Liver (tissue), 9 donors: ENCODE data around the gene SECISBP2L. TPM values are rescaled to one million over a fixed set of nuclear protein-coding genes. Genes with fewer than 3 reads are reported as not detected.

Experiments
- DNase-seq: peaks from one replicate; pipeline ENCODE4 v3.0.0-alpha.2; 2017; ENCODE audit warnings: low spot score
- H3K27ac ChIP-seq, 2 donors: one replicate each; pipeline ENCODE4 v1.7.0; 2013; ENCODE audit warnings: inconsistent platforms in 2 of 2, low read length in 2 of 2, control low read depth in 1 of 2, low read depth in 1 of 2, mild to moderate bottlenecking in 1 of 2
- H3K27me3 ChIP-seq, 4 donors: one replicate each; pipeline versions ENCODE4 v1.6.1 to v1.7.0; 2013; ENCODE audit warnings: low read length in 3 of 4, inconsistent platforms in 1 of 4, mild to moderate bottlenecking in 1 of 4, moderate library complexity in 1 of 4; ENCODE audit not compliant: control insufficient read depth in 4 of 4, insufficient read depth in 4 of 4
- H3K36me3 ChIP-seq, 4 donors: one replicate each; pipeline versions ENCODE4 v1.6.1 to v1.7.0; 2013; ENCODE audit warnings: low read length in 3 of 4, mild to moderate bottlenecking in 3 of 4, low read depth in 1 of 4, moderate library complexity in 1 of 4; ENCODE audit not compliant: control insufficient read depth in 4 of 4, insufficient read depth in 3 of 4
- H3K4me1 ChIP-seq, 4 donors: one replicate each; pipeline versions ENCODE4 v1.6.1 to v1.7.0; 2013; ENCODE audit warnings: low read length in 3 of 4, mild to moderate bottlenecking in 3 of 4, moderate library complexity in 1 of 4; ENCODE audit not compliant: control insufficient read depth in 4 of 4, insufficient read depth in 4 of 4
- H3K4me3 ChIP-seq, 3 donors: one replicate each; pipeline versions ENCODE4 v1.6.1 to v1.7.0; 2013; ENCODE audit warnings: low read length in 3 of 3, control low read depth in 1 of 3, low read depth in 1 of 3, mild to moderate bottlenecking in 1 of 3
- H3K9ac ChIP-seq, 2 donors: one replicate each; pipeline ENCODE4 v1.7.0; 2013; ENCODE audit warnings: low read length in 2 of 2, mild to moderate bottlenecking in 2 of 2, moderate library complexity in 2 of 2, control low read depth in 1 of 2, low read depth in 1 of 2
- H3K9me3 ChIP-seq, 4 donors: one replicate each; pipeline versions ENCODE4 v1.6.1 to v1.7.0; 2013; ENCODE audit warnings: low read length in 3 of 4; ENCODE audit not compliant: control insufficient read depth in 4 of 4
- CTCF ChIP-seq: fragments of 150-350 bp; IDR thresholded peaks from 2 replicates; pipeline ENCODE4 v1.5.1; 2017; ENCODE audit warnings: improper control_type of control experiment, low read depth, low read length; ENCODE audit not compliant: missing input control
- FOXA1 ChIP-seq: IDR thresholded peaks from 2 replicates; pipeline ENCODE4 v1.6.1; 2016; ENCODE audit warnings: antibody characterized with exemption
- HNF4A ChIP-seq, 2 donors: conservative IDR thresholded peaks; 2 replicates each; pipeline ENCODE4 v1.6.1; 2016; ENCODE audit warnings: antibody characterized with exemption in 2 of 2, mild to moderate bottlenecking in 2 of 2
- HNF4G ChIP-seq: IDR thresholded peaks from 2 replicates; pipeline ENCODE4 v1.6.1; 2016; ENCODE audit warnings: antibody characterized with exemption
- NR2F2 ChIP-seq: IDR thresholded peaks from 2 replicates; pipeline ENCODE4 v1.6.1; 2016; ENCODE audit warnings: antibody characterized with exemption
- RAD21 ChIP-seq, 2 donors: IDR thresholded peaks; 2 replicates each; pipeline ENCODE4 v1.6.1; 2016; ENCODE audit warnings: antibody characterized with exemption in 2 of 2, mild to moderate bottlenecking in 2 of 2
- REST ChIP-seq: IDR thresholded peaks from 2 replicates; pipeline ENCODE4 v1.6.1; 2016; ENCODE audit warnings: antibody characterized with exemption, mild to moderate bottlenecking
- RXRA ChIP-seq, 2 donors: IDR thresholded peaks; 2 replicates each; pipeline ENCODE4 v1.6.1; 2017 to 2018; ENCODE audit warnings: antibody characterized with exemption in 2 of 2, mild to moderate bottlenecking in 1 of 2
- SP1 ChIP-seq: IDR thresholded peaks from 2 replicates; pipeline ENCODE4 v1.6.1; 2018; ENCODE audit warnings: antibody characterized with exemption, mild to moderate bottlenecking
- TAF1 ChIP-seq: conservative IDR thresholded peaks from 2 replicates; pipeline ENCODE4 v1.6.1; 2016; ENCODE audit warnings: antibody characterized with exemption, mild to moderate bottlenecking
- YY1 ChIP-seq: IDR thresholded peaks from 2 replicates; pipeline ENCODE4 v1.6.1; 2016; ENCODE audit warnings: antibody characterized with exemption, mild to moderate bottlenecking
- ZBTB33 ChIP-seq: IDR thresholded peaks from 2 replicates; pipeline ENCODE4 v1.6.1; 2016; ENCODE audit warnings: antibody characterized with exemption
- WGBS: extraction: QIAGEN DNeasy Blood & Tissue Kit; methylation state at CpG from one replicate; pipeline ENCODE4 v1.1.7; 2013; 5-methylcytosine and 5-hydroxymethylcytosine counted together
- polyA plus RNA-seq, 2 donors: library from polyadenylated mRNA; stranded (reverse) in 1 of 2; unstranded in 1 of 2; fragments of 200-250 nt in 1 of 2; fragments of >200 nt in 1 of 2; fragmentation: Nextera tagmentation in 1 of 2; extraction: Ambion mirVana in 1 of 2; gene quantifications; one replicate each; pipeline versions ENCODE4 v1.2.1 to v1.2.3, GENCODE V29; 2013 to 2015
- total RNA-seq, 2 donors: library from RNA; depleted of rRNA; stranded (reverse); fragments of >200 nt; gene quantifications; one replicate each; pipeline ENCODE4 v1.2.3, GENCODE V29; 2014
- donor health status: healthy.
- donor health status: healthy.
- donor health status: healthy.
- donor health status: healthy.
- donor health status: healthy.

Gene SECISBP2L
- total and polyA plus RNA-seq, 4 donors: 5.7 to 15.7 (median 14.3) TPM

- no peaks in the 10 kb centered on the region for H3K4me1 ChIP-seq
- no peaks in the 10 kb centered on the region for H3K27me3 ChIP-seq
- WGBS: 94% methylated on average over 4 of the region's 4 CpGs
- TF ChIP-seq CTCF: no peak
- no peaks in the 10 kb centered on the region for H3K9me3 ChIP-seq
- no peak for DNase-seq
- no peak overlapping the region for H3K4me3 ChIP-seq
- H3K27ac ChIP-seq: no peak overlapping the region
- no peak overlapping the region for H3K9ac ChIP-seq
- no peaks in the 10 kb centered on the region for H3K36me3 ChIP-seq
These were observed 6.4 kb upstream of the SECISBP2L start for GRCh38 chr15:49052662-49053061.

GRCh38 chr15:49047456-49047855 lies 1.2 kb upstream of the SECISBP2L start:
- no peak overlapping the region for H3K4me3 ChIP-seq
- TF ChIP-seq SP1: no peak
- no peak for TF ChIP-seq RAD21 (IDR thresholded peaks at IDR 0.05)
- no peak for TF ChIP-seq FOXA1
- TF ChIP-seq RXRA (IDR thresholded peaks at IDR 0.05): no peak
- no peak for TF ChIP-seq HNF4A (conservative IDR thresholded peaks at IDR 0.05)
- no peak for TF ChIP-seq YY1
- TF ChIP-seq TAF1: no peak
- no peak for TF ChIP-seq REST
- no peak for TF ChIP-seq CTCF
- no peak for TF ChIP-seq HNF4G
- no peak for TF ChIP-seq ZBTB33
- no peak for TF ChIP-seq NR2F2
- no peaks in the 10 kb centered on the region for H3K27me3 ChIP-seq
- H3K27ac ChIP-seq: no peak overlapping the region
- no peak overlapping the region for H3K9ac ChIP-seq
- H3K36me3 ChIP-seq: no peaks in the 10 kb centered on the region
- DNase-seq: no peak
- H3K9me3 ChIP-seq: no peaks in the 10 kb centered on the region
- peaks cover 2 to 24% (median 18%) of the 10 kb centered on the region in 4 donors for H3K4me1 ChIP-seq
